G401 (cell line): ENCODE results near the gene PIAS3. TPM values are rescaled to one million over a fixed set of nuclear protein-coding genes. Genes with fewer than 3 reads are reported as not detected.
"Not testable (repeated sequence)": the region's sequence is repeated elsewhere in the genome, so short reads cannot be mapped to it uniquely, and the experiment has no call there.

Experiments
- DNase-seq: peaks from one replicate; pipeline ENCODE4 v3.0.0-alpha.2; 2015; ENCODE audit warnings: low spot score
- in situ Hi-C: cut with HindIII; loops from 2 replicates; pipeline ENCODE4 v1.10.0; 2016; ENCODE audit warnings: low sequenced_read_pairs, mixed read lengths
- total RNA-seq: library from RNA; depleted of rRNA; stranded (reverse); fragments of >200 nt; shearing (Covaris generic); gene quantifications from 2 replicates; pipeline ENCODE4 v1.2.3, GENCODE V29; 2014

The PIAS3 gene
- total RNA-seq, 1 experiment from 2014 or later: 14.1 TPM

DNA sequence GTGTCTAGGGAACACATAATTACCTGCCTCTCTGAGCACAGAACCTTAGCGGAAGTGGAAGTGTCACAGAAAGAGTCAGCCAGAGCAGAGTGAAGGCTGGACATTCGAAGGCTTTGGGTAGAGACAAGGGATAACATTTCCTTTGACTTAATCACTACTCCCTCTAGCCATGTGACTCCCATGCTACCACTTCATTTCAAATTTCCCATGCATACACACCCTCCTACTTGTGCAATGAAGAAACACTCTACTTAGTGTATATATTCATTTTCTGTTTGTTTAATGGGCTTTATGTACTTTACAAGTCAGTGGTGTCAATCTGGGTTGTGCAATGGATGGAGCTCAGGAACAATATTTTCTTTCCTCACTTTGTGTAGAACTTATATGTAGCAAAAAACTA lies 19.8 kb upstream of the PIAS3 start:
- DNase-seq: no peak
- in situ Hi-C loops: no loop called here

DNA sequence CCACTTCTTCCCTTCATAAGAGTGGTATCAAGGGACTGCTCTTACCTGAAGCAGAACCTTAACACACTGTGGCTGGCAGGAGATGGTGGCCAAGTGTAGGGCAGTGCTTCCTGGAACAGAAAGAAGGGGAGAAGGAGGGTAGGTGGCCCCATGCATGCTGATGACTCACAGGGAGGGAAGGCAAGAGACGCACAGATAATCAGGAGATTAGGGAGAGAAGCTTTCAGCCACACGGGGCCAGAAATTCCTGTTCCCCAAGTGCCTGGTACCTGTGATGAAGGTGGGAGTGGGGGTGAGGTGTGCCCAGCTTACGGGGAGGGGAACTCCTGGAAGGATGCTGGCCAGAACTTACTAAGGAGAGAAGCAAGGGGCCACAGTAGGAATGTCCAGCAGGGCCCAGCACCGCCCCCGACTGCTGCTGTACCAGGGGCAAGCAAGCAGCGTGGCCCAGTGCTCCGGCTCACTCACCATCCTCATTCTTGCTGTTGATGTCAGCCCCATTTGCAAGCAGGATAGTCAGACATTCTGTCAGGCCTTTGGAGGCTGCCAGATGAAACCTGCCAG lies 19.1 kb upstream of the PIAS3 start:
- in situ Hi-C loops: no loop called here
- DNase-seq: no peak

DNA sequence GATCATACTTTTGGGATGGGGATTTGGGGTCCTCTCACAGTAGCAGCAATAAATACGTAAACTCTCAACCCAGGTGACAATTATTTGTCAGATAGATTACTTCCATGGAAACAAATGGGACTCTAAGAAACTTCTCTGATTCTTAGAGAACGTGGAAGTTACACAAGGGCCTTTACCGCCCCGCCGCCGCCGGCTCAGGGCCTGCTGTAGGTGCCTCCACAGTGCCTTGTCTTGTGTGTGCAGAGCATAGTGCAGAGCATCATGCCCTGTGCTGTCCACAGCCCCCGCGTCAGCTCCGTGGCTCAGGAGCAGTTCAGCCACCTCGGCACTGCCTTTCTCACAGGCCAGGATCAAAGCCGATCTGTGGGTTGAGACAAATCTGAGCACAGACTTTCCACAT lies 15.8 kb upstream of the PIAS3 start:
- DNase-seq: no peak
- in situ Hi-C loops: no loop called here

DNA sequence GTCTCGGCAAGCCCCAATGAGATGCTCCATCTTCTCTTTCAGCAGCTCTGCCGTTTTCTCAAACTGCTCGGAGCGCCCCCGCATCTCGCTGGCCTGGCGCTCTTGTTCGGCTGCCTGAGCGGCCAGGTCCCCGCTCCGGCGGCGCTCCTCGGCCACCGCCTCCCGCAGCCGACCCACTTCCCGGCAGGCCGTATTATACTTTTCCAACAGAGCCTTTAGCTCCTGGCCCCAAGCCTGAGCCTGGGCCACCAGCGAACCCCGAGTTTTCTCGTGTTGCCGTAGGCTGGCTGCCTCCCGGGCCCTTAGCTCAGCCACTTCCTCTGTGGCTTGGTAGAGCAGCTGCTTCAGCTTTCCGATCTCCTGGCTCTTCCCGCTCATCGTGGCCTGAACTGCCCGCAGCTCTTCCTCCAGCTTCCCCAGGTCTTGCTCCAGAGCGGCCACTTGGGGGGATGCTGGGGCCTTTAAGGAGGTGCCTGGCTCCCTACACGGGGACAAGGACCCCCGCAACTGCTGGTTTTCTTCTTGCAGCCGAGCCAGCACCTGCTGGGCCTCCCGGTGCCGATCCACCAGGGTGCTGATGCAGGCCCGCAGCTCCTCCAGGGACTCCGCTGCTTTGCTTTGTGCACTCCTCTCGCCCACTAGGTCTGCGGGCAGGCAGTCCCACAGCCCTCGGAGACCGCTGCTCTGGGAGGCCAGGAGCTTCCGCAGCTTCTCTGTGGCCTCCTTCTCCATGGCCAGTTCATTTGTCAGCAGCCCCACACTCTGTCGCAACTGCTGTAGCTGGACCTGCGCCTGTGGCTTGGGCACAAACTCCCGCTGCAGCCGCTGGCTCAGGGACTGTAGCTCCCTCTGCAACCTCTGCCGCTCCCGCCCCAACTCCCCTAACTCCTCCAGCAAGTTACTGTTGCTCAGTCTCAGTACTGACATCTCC lies 13.4 kb upstream of the PIAS3 start:
- in situ Hi-C loops: no loop called here
- peak; percentile 76 for DNase-seq

DNA sequence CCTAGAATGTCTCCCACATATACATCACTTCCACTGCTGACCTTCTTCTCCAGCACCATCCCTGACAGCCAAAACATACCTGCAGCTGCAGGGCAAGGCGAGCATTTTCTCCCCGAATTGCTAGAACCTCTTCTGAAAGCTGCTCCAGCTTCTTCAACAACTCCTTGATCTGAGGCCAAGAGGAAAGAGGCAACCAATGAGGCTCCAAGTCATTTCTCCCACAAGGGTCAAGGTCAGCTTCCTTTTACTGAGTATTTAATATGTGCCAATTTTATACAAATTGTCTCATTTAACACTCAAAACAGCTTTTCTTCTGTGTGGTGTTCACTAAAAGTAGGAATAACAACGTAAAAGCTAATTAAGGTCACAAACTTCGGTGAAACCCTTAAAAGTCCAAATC lies 9.4 kb upstream of the PIAS3 start:
- no peak for DNase-seq
- in situ Hi-C loops: no loop called here

DNA sequence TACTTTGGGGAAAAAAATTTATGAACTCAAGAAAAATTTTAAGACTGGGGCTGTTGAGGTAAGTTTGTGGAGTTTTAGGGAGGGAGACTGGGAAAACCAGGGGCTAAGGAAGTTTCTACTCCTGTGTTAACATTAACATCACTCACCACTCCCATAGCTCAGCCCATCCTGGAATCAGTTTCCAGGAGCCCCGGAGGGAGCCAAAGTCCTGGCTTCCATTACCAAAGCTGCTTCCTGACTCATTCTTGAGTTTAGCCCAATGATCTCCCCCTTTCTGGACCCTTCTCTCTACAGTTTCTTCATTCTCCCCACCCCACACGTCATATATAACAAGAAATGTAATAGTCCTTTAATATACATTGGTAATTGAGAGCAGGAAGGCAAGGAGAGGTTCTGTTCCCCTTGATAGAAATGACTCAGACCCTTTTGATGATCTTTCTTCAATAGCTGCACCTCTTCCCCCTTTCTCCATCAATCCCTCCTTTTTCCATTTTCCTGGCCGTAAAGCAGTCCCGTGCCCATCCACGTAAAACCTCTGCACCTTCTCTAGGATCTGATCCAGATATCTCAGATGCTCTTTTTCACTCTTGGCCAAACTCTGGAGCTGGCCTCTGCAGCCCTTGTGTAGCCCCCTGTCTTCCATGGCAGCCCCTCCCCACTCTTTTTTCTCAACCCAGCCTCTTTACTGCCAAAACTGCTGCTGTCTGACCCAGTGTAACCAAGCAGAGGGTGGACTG lies 4.6 kb upstream of the PIAS3 start:
- no peak for DNase-seq
- in situ Hi-C loops: no loop called here

DNA sequence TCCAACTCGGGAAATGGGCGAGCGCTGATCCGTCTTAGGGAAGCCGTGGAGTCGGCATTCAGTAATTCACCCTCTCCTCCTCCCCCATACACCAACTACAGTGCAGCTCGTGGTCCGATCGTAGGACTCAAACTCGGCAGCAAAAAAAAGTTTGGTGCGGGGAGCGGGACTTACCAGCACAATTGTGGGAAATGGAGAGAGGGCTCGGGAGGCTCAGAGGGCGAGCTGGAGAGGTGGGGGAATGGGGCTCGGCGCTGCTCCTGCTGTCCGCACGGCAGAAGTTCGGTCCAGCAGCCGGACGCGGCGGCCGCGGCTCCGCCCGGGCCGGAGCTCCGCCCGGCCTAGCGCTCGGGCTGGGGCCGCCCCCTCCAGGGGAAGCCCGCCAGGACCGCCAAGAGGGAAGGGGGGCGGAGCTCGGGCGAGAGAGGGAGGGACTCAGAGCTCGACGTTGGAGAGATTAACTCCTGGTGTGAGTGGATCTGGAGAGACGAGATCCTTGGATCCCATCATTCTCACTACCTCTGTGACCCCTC lies 676 bp upstream of the PIAS3 start:
- in situ Hi-C loops: no loop called here
- DNase-seq: peak; percentile 81

DNA sequence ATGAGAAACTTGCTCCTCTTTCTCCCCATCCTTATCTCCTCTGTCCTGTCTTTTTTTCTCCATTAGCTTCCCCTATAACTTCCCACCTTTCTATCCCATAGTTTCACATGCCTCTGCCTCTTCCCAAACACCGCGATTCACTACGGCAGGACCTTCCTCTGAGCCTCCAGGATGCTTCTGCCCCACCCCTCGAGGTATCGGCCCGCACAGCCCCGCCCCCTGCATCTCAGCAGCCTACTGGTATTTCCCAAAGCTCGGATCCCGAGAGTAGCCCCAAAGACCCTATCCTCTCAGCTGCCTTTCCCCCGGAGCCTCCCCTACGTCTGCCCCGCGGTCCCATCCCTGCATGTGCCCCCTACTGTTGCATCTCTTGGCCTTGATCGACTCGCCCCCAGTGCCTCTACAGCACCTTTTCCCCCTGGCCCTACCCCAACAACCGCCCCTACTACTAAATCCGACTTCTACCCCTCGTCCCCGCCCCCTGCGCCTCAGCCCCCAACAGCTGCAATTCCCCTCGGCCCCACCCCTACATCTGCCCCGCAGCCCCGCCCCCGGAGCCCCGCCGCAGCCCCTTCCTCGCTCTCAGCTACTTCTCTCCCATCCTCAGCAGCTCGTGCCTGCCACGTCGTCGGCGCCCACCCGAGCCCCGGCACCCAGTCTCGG lies 512 bp downstream of the PIAS3 start:
- peak; percentile 75 for DNase-seq
- in situ Hi-C loops: no loop called here

DNA sequence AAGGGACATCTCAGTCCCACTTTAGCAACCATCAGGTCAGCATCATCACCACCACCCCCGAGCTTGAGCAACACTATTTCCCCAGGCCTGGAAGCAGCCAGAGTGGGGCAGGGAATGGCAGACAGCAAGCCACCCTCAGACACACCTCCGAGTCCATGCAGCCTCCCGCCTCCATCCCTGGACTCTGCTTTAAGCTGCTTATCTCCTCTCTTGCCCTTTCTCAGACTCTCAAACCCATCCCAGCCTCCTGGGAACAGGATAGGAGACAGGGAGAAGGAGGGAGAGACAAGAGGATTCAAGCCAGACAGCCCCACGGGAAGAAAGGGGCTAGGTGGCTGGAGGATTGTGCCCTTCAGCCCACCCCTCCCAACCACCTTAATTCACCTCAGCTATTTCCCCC lies 1.7 kb downstream of the PIAS3 start:
- in situ Hi-C loops: no loop called here

DNA sequence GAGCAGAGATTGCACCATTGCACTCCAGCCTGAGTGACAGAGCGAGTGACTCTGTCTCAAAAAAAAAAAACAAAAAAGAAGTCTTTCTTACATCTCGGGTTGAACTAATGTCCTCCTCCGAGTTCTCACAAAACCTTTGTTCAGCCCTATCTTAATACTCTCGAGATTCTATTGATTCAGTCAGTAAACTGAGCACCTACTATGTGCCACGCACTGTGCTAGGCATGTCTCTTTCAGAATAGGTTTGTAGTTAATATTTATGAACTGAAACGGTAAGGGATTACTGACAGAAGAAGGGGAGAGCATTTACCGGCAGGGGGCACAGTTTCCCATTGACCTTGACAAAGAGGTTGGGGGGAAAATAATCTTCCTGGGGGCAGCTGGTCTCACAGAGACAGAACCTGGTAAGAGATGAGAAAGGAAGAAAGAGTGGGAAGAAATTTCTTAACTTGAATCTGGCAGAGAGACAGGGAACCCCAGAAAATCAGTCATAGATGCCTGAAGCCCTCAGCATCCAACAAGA lies 3.4 kb downstream of the PIAS3 start:
- in situ Hi-C loops: no loop called here

More for the DNA sequence above, 1.7 kb downstream of the PIAS3 start:
- DNase-seq: no peak

DNA sequence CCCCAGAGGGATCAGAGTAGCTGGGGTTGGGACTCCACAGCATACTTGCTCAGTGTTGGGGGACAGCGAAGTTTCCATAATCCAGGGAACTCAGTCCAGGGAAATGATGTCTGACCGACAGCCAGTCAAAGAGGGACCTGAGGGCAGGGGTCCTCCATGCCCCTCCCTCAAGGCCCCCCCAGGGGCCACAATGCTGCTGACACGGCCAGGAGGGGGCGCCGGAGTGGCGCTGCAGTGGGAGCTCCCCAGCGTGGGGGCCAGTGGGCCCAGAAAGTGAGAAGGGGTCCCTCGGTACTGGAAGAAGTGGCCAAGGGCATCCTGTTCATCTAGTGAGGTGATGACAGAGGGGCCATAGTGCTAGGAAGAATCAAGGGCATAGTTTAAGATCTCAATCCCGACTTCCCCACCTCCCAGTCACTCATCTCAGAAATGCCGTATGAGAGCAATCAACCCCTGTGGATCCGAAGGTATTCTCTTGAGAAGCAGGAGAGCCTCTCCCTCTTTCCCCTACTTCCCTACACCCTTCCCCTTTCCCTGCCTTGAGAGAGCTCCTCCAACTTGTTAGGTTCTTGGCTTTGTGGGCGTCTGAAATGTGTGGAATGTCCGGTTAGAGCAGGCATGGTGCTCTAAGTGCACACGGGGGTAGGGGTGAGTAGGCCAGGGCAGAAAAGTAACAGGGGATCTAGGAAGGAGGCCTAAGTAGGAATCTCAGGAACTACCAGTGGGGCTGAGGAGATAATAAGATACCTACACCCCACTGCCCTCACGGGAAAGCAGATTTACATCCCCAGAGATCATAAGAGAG lies 9.3 kb downstream of the PIAS3 start:
- in situ Hi-C loops: no loop called here
- no peak for DNase-seq

More for the DNA sequence above, 3.4 kb downstream of the PIAS3 start:
- no peak for DNase-seq

DNA sequence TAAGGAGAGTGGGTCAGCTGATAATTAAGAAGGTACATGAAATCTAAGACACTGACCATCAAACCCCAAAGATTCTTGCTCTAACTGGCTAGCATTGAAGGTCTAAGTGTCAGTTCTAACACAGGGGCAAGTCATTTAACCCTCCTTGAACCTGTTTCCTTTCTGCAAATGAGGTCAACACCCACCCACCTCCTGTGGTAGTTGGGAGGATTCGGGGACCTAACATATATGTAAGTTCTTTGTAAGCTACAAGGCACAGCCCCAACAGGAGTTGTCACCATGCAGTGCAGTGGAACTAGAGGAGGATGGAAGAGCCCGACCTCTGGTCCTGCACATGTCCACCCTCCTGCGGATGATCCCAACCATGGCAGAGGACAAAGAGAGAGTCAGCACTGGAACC lies 11.1 kb downstream of the PIAS3 start:
- DNase-seq: no peak
- in situ Hi-C loops: no loop called here

DNA sequence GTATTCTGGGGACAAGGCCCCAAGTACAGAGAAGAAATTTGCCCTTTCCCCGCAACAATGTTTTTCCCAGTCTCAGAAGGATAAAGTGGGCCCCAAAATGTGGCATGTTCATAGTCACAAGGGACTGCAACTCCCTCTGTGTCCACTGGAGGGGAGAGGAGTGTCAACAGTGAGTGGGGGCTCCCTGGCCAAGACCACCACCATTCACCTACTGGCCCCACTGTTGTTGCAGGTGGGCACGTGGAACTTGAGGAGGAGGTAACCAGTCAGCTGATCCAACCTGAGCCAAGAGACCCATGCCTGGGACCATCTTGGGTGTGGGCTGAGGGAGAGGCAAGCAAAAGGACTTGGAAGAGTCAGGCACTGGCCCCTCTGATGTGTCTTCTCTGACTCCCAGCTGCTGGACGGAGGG lies 12.7 kb downstream of the PIAS3 start:
- DNase-seq: peak; percentile 27
- in situ Hi-C loops: no loop called here

DNA sequence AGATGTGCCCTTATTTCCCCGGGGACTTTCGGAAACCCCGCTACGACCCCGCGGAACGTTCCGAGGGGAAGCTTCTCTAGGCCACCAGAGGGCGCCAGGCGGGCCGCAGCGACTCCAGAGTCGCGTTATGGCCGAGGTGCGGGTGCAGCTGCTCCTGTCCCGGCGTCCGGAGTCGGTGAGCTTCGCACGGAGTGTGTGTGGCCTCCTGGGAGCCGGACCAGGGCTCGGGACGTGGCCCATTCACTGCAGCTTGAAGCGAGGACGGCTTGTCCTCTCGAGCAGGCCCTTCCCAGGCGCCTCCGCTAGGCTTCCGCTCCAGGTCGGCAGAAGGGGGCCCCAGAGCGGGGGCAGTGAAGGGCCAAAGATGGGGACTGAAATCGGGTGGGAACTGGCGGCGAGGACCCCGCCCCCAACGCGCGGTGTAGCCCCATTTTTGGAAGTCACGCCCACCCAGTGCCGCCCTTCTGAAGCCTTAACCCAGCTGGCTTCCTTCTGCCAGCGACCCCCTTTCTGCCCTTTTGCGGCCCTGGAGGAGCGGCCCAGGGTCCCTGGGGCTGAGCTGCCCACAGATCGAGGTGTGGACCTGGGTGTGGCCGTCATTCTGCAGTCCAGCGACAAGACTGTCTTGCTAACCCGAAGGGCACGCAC lies 13.2 kb downstream of the PIAS3 start, which contains the start of gene NUDT17:
Gene NUDT17, plus strand, starts transcription at position 117 of the 648 bp plus-strand sequence. Its CDS starts 11 bp downstream, at position 128.
- peak; percentile 76 for DNase-seq
- in situ Hi-C loops: no loop called here

DNA sequence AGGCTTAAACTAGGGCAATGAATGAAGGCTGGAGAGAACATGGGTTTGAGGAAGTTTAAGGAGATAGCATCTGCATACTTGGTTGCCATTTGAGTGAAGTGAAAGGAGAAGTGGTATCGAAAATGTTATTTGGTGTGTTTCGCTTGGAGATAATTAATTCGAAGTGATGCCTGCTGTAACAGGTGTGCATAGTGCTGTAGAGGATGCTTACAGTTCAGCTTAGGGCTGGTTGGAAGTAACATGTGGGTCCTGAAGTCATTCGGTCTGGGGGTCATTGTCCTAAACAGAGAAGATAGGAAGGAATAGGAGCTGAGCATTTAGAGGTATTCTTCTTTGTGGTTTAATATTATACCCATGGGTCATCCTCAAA lies 13.8 kb downstream of the PIAS3 start:
- in situ Hi-C loops: no loop called here

DNA sequence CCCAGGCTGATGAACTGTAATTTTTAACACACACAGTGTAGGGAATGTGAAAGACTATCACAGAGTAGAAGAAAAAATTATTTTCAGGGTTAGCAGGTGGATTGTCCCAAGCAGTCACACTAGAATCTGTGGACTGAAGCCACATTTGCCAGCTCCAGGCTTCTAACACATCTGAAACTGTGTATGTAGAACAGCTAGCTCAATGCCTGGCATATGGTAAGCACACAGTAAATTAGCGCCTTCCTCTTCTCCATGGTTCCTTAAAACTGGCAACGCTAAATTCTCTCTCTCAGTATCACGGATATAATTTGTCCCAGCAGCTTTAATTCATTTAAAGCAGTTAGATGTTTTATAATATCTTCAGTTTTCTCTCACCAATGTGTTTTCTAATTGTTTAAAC lies 15.8 kb downstream of the PIAS3 start:
- no peak for DNase-seq
- in situ Hi-C loops: no loop called here

More for the DNA sequence above, 13.8 kb downstream of the PIAS3 start:
- DNase-seq: no peak

DNA sequence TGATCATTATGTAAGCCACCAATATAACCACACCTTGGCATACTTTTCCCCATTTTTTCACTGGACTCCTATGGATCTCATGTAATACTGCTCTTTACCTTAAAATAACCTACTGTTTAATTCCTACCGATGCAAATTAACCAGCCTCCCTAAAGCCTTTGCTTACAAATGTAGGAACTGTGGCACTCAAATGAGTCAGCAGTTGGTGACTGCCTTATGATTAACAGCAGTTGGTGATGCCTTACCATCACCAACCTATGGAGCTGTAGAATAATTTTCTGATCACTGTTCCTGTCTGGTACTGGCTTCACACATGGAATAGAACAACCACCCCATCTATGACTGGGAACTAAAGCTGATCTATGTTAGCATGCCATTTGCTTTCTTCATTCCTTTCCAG lies 21.2 kb downstream of the PIAS3 start:
- in situ Hi-C loops: no loop called here
- no peak for DNase-seq

DNA sequence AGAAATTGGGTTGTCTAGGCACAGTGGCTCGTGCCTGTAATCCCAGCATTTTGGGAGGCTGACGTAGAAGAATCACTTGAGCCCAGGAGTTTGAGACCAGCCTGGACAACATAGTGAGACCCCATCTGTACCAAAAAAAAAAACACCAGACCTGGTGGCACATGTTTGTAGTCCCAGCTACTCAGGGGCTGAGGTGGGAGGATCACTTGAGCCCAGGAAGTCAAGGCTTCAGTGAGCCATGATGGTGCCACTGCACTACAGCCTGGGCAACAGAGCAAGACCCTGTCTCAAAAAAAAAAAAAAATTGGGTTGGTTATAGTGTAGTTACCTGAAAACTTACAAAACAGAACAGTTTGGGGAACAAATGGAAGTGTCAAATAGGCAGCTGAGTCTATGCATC lies 28.1 kb downstream of the PIAS3 start:
- DNase-seq, in situ Hi-C loops: not testable (repeated sequence)
